Transverse colon (tissue), 4 donors: ENCODE measurements around the gene FCHO2.

Source experiments
- CTCF ChIP-seq, 5 experiments: fragments of 200-600 bp in 3 of 5; fragments of 450-650 bp in 2 of 5; sonication (generic) in 3 of 5; IDR thresholded peaks; 1 replicate in 2 of 5; 2 replicates in 3 of 5; pipeline ENCODE4 v1.5.1; 2016 to 2017; ENCODE audit warnings: antibody characterized with exemption in 5 of 5, inconsistent platforms in 3 of 5, mild to moderate bottlenecking in 2 of 5, moderate library complexity in 1 of 5
- POLR2AphosphoS5 ChIP-seq, 3 donors: sonication (generic); formaldehyde crosslinking; IDR thresholded peaks; one replicate each; pipeline ENCODE4 v1.6.1; 2016; ENCODE audit warnings: antibody characterized with exemption in 3 of 3

- TF ChIP-seq CTCF (IDR thresholded peaks at IDR 0.05) (no peak), POLR2AphosphoS5 (IDR thresholded peaks at IDR 0.05) (no peak)
Measured at GRCh38 chr5:73114044-73114688, 158.3 kb downstream of the FCHO2 start.
